Measurements from ENCODE around the gene MCM7.

Gene MCM7

GRCh38 chr7:100119072-100119969, 18.1 kb upstream of the MCM7 start, which contains the start of the genes CNPY4 and TAF6:
TSS of gene CNPY4 (plus strand) at chr7:100119634. CDS start at chr7:100119745, 111 bp downstream.
TSS of gene TAF6 (minus strand) at chr7:100119358. CDS start at chr7:100114209, 5,149 bp downstream.
- Histone ChIP-seq H2BK15ac (ENCODE audit: low read length) (peak within 1 kb of the TSS; percentile 11), H2BK120ac (ENCODE audit: low read depth, low read length) (peak within 1 kb of the TSS; percentile 4), H3K23ac (ENCODE audit: low read depth, low read length, poor library complexity) (peak within 1 kb of the TSS; percentile 51), H3K9ac (ENCODE audit: low read depth, low read length, poor library complexity) (peak within 1 kb of the TSS; percentile 94), H3K4me1 (ENCODE audit: control insufficient read depth in 2 of 2, insufficient read depth in 1 of 2, low read depth in 1 of 2, low read length in 2 of 2) (peaks cover 4 to 5% of the 10 kb centered on the region in 2 donors), H3K36me3 (replicated peaks in 1 of 2; ENCODE audit: control insufficient read depth in 2 of 2, insufficient read depth in 2 of 2, low read length in 2 of 2) (peaks cover 2 to 22% of the 10 kb centered on the region in 2 donors), H2BK5ac (ENCODE audit: low read length) (peak within 1 kb of the TSS; percentile 15), H3K4ac (ENCODE audit: low read length) (no peak within 1 kb of the TSS), H3K4me2 (ENCODE audit: insufficient read depth, low read length, poor library complexity, severe bottlenecking) (peak within 1 kb of the TSS; percentile 89), H2BK12ac (ENCODE audit: low read length) (no peak within 1 kb of the TSS), H3K9me3 (replicated peaks in 1 of 2; ENCODE audit: control insufficient read depth in 2 of 2, insufficient read depth in 1 of 2, low read depth in 1 of 2, low read length in 2 of 2) (no peaks in the 10 kb centered on the region), H2AFZ (ENCODE audit: low read length) (peak within 1 kb of the TSS; percentile 79), H4K91ac (ENCODE audit: low read depth, low read length, poor library complexity) (peak within 1 kb of the TSS; percentile 9), H3K79me1 (ENCODE audit: low read depth, low read length) (peaks cover 2% of the 10 kb centered on the region), H3K18ac (ENCODE audit: low read length) (peak within 1 kb of the TSS; percentile 38), H2AK5ac (ENCODE audit: low read depth, low read length) (no peak within 1 kb of the TSS), H3K4me3 (ENCODE audit: low read length in 2 of 2) (peak within 1 kb of the TSS; percentile 62 to 96), H3K27ac (replicated peaks; ENCODE audit: low read length) (peak within 1 kb of the TSS; percentile 60), H3K27me3 (ENCODE audit: control insufficient read depth in 3 of 3, insufficient read depth in 3 of 3, low read depth in 1 of 3, low read length in 3 of 3) (no peaks in the 10 kb centered on the region), H3K14ac (ENCODE audit: low read length) (no peak within 1 kb of the TSS), H4K8ac (ENCODE audit: low read depth, low read length) (no peak within 1 kb of the TSS)
- WGBS, 2 donors (ENCODE audit: extremely low coverage in 2 of 2, insufficient read length in 2 of 2, insufficient replicate concordance in 1 of 2): no CpG with 5 or more reads among the region's 49 CpGs
- peak; percentile 96 for DNase-seq (ENCODE audit: low spot score)

- H3K9ac ChIP-seq (ENCODE audit: low read depth, low read length, poor library complexity): peak overlapping the region; percentile 94
- no peak overlapping the region for H3K4ac ChIP-seq (ENCODE audit: low read length)
- H2BK120ac ChIP-seq (ENCODE audit: low read depth, low read length): no peak overlapping the region
- DNase-seq (ENCODE audit: low spot score): no peak
- no peak overlapping the region for H2AK5ac ChIP-seq (ENCODE audit: low read depth, low read length)
- peaks cover 5% of the 10 kb centered on the region for H3K79me1 ChIP-seq (ENCODE audit: low read depth, low read length)
- H3K4me1 ChIP-seq (ENCODE audit: control insufficient read depth in 2 of 2, insufficient read depth in 1 of 2, low read depth in 1 of 2, low read length in 2 of 2): peaks cover 4 to 5% of the 10 kb centered on the region in 2 donors
- no peak overlapping the region for H2BK12ac ChIP-seq (ENCODE audit: low read length)
- peak overlapping the region; percentile 11 for H2BK15ac ChIP-seq (ENCODE audit: low read length)
- no peaks in the 10 kb centered on the region for H3K27me3 ChIP-seq (ENCODE audit: control insufficient read depth in 3 of 3, insufficient read depth in 3 of 3, low read depth in 1 of 3, low read length in 3 of 3)
- H3K27ac ChIP-seq (replicated peaks; ENCODE audit: low read length): no peak overlapping the region
- peaks cover 8 to 26% of the 10 kb centered on the region in 2 donors for H3K36me3 ChIP-seq (replicated peaks in 1 of 2; ENCODE audit: control insufficient read depth in 2 of 2, insufficient read depth in 2 of 2, low read length in 2 of 2)
- H4K91ac ChIP-seq (ENCODE audit: low read depth, low read length, poor library complexity): no peak overlapping the region
- H3K4me3 ChIP-seq (ENCODE audit: low read length in 2 of 2): peak overlapping the region; percentile 62 to 96
- WGBS, 2 donors (ENCODE audit: extremely low coverage in 2 of 2, insufficient read length in 2 of 2, insufficient replicate concordance in 1 of 2): no CpG with 5 or more reads among the region's 18 CpGs
- no peak overlapping the region for H4K8ac ChIP-seq (ENCODE audit: low read depth, low read length)
- peak overlapping the region; percentile 79 for H2AFZ ChIP-seq (ENCODE audit: low read length)
- no peak overlapping the region for H2BK5ac ChIP-seq (ENCODE audit: low read length)
- no peaks in the 10 kb centered on the region for H3K9me3 ChIP-seq (replicated peaks in 1 of 2; ENCODE audit: control insufficient read depth in 2 of 2, insufficient read depth in 1 of 2, low read depth in 1 of 2, low read length in 2 of 2)
- no peak overlapping the region for H3K14ac ChIP-seq (ENCODE audit: low read length)
- H3K23ac ChIP-seq (ENCODE audit: low read depth, low read length, poor library complexity): peak overlapping the region; percentile 3
- H3K18ac ChIP-seq (ENCODE audit: low read length): no peak overlapping the region
- H3K4me2 ChIP-seq (ENCODE audit: insufficient read depth, low read length, poor library complexity, severe bottlenecking): peak overlapping the region; percentile 72
Observed at GRCh38 chr7:100118388-100119071, 17.3 kb upstream of the MCM7 start.

- H2BK120ac ChIP-seq (ENCODE audit: low read depth, low read length): no peak overlapping the region
- H4K8ac ChIP-seq (ENCODE audit: low read depth, low read length): no peak overlapping the region
- H4K91ac ChIP-seq (ENCODE audit: low read depth, low read length, poor library complexity): no peak overlapping the region
- H2BK15ac ChIP-seq (ENCODE audit: low read length): no peak overlapping the region
- H2AK5ac ChIP-seq (ENCODE audit: low read depth, low read length): no peak overlapping the region
- H3K9me3 ChIP-seq (replicated peaks in 1 of 2; ENCODE audit: control insufficient read depth in 2 of 2, insufficient read depth in 1 of 2, low read depth in 1 of 2, low read length in 2 of 2): peaks cover 0 to 2% of the 10 kb centered on the region in 2 donors
- peaks cover 27 to 54% of the 10 kb centered on the region in 2 donors for H3K36me3 ChIP-seq (replicated peaks in 1 of 2; ENCODE audit: control insufficient read depth in 2 of 2, insufficient read depth in 2 of 2, low read length in 2 of 2)
- no peak for DNase-seq (ENCODE audit: low spot score)
- H2AFZ ChIP-seq (ENCODE audit: low read length): no peak overlapping the region
- H3K4ac ChIP-seq (ENCODE audit: low read length): no peak overlapping the region
- H3K4me2 ChIP-seq (ENCODE audit: insufficient read depth, low read length, poor library complexity, severe bottlenecking): no peak overlapping the region
- H3K79me1 ChIP-seq (ENCODE audit: low read depth, low read length): peaks cover 5% of the 10 kb centered on the region
- H3K4me3 ChIP-seq (ENCODE audit: low read length in 2 of 2): no peak overlapping the region
- no peak overlapping the region for H2BK12ac ChIP-seq (ENCODE audit: low read length)
- H2BK5ac ChIP-seq (ENCODE audit: low read length): no peak overlapping the region
- H3K27ac ChIP-seq (replicated peaks; ENCODE audit: low read length): no peak overlapping the region
- H3K4me1 ChIP-seq (ENCODE audit: control insufficient read depth in 2 of 2, insufficient read depth in 1 of 2, low read depth in 1 of 2, low read length in 2 of 2): no peaks in the 10 kb centered on the region
- WGBS, 2 donors (ENCODE audit: extremely low coverage in 2 of 2, insufficient read length in 2 of 2, insufficient replicate concordance in 1 of 2): no CpG with 5 or more reads among the region's 7 CpGs
- H3K27me3 ChIP-seq (ENCODE audit: control insufficient read depth in 3 of 3, insufficient read depth in 3 of 3, low read depth in 1 of 3, low read length in 3 of 3): no peaks in the 10 kb centered on the region
- no peak overlapping the region for H3K23ac ChIP-seq (ENCODE audit: low read depth, low read length, poor library complexity)
- H3K14ac ChIP-seq (ENCODE audit: low read length): no peak overlapping the region
- H3K9ac ChIP-seq (ENCODE audit: low read depth, low read length, poor library complexity): no peak overlapping the region
- H3K18ac ChIP-seq (ENCODE audit: low read length): no peak overlapping the region
Observed at GRCh38 chr7:100115026-100115425, 13.8 kb upstream of the MCM7 start.

GRCh38 chr7:100111914-100112313, 10.7 kb upstream of the MCM7 start:
- H3K27me3 ChIP-seq (ENCODE audit: control insufficient read depth in 3 of 3, insufficient read depth in 3 of 3, low read depth in 1 of 3, low read length in 3 of 3): no peaks in the 10 kb centered on the region
- H2BK5ac ChIP-seq (ENCODE audit: low read length): no peak overlapping the region
- H3K9me3 ChIP-seq (replicated peaks in 1 of 2; ENCODE audit: control insufficient read depth in 2 of 2, insufficient read depth in 1 of 2, low read depth in 1 of 2, low read length in 2 of 2): peaks cover 0 to 2% of the 10 kb centered on the region in 2 donors
- H2BK120ac ChIP-seq (ENCODE audit: low read depth, low read length): no peak overlapping the region
- no peak overlapping the region for H4K8ac ChIP-seq (ENCODE audit: low read depth, low read length)
- no peaks in the 10 kb centered on the region for H3K4me1 ChIP-seq (ENCODE audit: control insufficient read depth in 2 of 2, insufficient read depth in 1 of 2, low read depth in 1 of 2, low read length in 2 of 2)
- H2BK12ac ChIP-seq (ENCODE audit: low read length): no peak overlapping the region
- H3K4me3 ChIP-seq (ENCODE audit: low read length in 2 of 2): no peak overlapping the region
- H2AK5ac ChIP-seq (ENCODE audit: low read depth, low read length): no peak overlapping the region
- WGBS, 2 donors (ENCODE audit: extremely low coverage in 2 of 2, insufficient read length in 2 of 2, insufficient replicate concordance in 1 of 2): no CpG with 5 or more reads among the region's 13 CpGs
- H3K4ac ChIP-seq (ENCODE audit: low read length): no peak overlapping the region
- peaks cover 49 to 83% of the 10 kb centered on the region in 2 donors for H3K36me3 ChIP-seq (replicated peaks in 1 of 2; ENCODE audit: control insufficient read depth in 2 of 2, insufficient read depth in 2 of 2, low read length in 2 of 2)
- no peak overlapping the region for H3K27ac ChIP-seq (replicated peaks; ENCODE audit: low read length)
- H3K14ac ChIP-seq (ENCODE audit: low read length): no peak overlapping the region
- H3K4me2 ChIP-seq (ENCODE audit: insufficient read depth, low read length, poor library complexity, severe bottlenecking): no peak overlapping the region
- H3K23ac ChIP-seq (ENCODE audit: low read depth, low read length, poor library complexity): no peak overlapping the region
- peaks cover 3% of the 10 kb centered on the region for H3K79me1 ChIP-seq (ENCODE audit: low read depth, low read length)
- no peak overlapping the region for H3K18ac ChIP-seq (ENCODE audit: low read length)
- H2BK15ac ChIP-seq (ENCODE audit: low read length): no peak overlapping the region
- no peak overlapping the region for H3K9ac ChIP-seq (ENCODE audit: low read depth, low read length, poor library complexity)
- H4K91ac ChIP-seq (ENCODE audit: low read depth, low read length, poor library complexity): no peak overlapping the region
- DNase-seq (ENCODE audit: low spot score): no peak
- no peak overlapping the region for H2AFZ ChIP-seq (ENCODE audit: low read length)

Data from neuronal stem cell (in vitro differentiated cells).